GM12872 (cell line): ENCODE results near the gene NUBP2.
A peak's percentile ranks its signal among the peaks of the same experiment; 100 is the strongest.

ENCODE experiments used
- CTCF ChIP-seq: IDR thresholded peaks from 3 replicates; pipeline ENCODE4 v1.5.1; 2011; ENCODE audit warnings: low read depth, mild to moderate bottlenecking, low read length, moderate library complexity; ENCODE audit not compliant: insufficient read depth

The NUBP2 gene

GRCh38 chr16:1770328-1771187 is 12.2 kb upstream of the NUBP2 start:
- TF ChIP-seq CTCF, result no peak

GRCh38 chr16:1771188-1771863 is 11.4 kb upstream of the NUBP2 start, which contains the start of gene NME3:
NME3 (minus strand) TSS chr16:1771543; CDS start chr16:1771534, 9 bp downstream.
- TF ChIP-seq CTCF, result no peak

DNA sequence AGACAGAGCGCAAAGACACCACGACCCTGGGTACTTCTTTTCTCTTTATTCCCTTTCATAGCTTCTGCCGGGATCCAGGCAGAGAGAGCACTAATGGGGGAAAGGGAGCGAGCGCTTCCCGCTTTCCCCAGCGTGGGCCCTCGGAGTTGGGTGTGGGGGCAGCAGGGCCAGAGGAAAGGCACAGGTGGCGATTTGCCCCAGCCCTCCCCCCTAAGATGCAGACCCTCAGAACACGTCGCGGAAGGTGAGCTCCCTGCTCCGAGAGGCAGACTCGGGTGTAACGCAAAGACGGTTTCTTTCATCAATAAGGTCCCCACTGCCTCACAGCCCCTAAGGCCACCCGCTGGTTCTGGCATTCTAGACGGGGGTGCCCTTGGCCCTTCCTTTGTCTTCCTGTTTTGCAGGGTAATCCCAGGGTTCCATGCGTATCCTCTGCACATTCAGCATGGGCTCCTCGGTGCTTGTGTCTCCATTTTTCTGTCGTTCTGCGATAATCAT is 10.8 kb upstream of the NUBP2 start:
- no peak for TF ChIP-seq CTCF

DNA sequence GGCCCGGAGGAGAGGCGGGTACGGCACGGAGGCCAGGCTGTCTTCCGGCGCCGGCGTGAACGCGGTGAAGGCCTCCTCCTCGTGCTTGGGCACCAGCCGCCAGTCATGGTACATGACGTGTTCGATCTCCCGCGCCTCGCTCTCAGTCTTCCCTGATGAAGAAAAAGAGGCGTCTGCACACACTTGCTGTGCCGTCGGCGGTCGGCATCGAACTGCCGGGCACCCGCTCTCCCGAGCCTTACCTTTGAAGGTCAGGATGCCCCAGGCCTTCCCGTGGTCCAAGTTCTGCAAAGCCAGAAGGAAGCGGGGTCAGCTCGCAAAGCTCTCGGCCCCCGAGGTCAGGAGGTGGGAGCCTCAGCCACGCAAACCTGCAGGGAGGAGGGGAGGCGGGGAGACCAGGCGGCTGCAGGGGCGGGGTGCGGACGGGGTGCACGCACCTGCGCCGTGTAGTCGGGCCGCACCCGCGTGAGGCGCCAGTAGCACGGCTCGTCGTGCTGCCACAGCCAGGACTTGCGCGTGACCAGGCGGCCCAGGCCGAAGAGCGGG is 10.3 kb upstream of the NUBP2 start, which contains the start of gene EME2:
EME2 (plus strand) TSS at position 449 of the 546 bp plus-strand sequence. CDS start 418 bp downstream, outside the sequence.
- TF ChIP-seq CTCF, result no peak

GRCh38 chr16:1772908-1773702 is 9.7 kb upstream of the NUBP2 start, which contains the start of gene MRPS34:
MRPS34 (minus strand) TSS chr16:1773134; CDS start chr16:1773119, 15 bp downstream.
- TF ChIP-seq CTCF, result peak; percentile 82

DNA sequence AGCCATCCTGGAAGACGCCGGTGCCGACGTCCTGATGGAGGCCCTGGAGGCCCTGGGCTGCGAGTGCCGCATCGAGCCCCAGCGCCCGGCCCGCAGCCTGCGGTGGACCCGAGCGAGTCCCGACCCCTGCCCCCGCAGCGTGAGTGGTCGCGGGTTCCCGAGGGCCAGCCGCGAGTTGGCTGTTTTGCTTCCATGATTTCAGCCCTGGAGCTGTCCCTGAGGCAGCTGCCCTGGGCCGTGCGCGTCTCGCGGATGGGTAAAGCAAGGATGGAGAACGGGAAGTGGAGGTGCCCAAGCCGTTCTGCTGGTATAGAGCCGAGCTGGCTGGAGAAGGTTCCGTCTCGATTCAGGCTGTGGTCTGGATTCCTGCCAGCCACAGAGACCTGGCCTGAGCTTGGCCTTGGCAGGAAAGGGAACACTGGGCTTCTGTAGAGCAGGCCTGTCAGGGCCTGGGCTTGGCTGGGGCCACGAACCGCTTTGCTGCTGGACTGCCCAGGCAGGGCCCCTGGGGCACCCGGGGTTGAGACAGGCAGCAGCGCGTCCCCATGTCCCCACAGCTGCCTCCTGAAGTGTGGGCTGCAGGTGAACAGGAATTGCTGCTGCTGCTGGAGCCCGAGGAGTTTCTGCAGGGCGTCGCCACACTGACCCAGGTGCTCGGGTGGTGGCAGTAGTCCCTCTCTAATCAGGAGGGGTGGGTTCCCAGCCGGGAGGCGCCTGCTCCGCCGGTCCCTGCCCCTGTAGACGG is 8.9 kb upstream of the NUBP2 start:
- no peak for TF ChIP-seq CTCF
